HL-60 (cell line): ENCODE measurements around the gene LGR6.

Source experiments
- CTCF ChIP-seq: IDR thresholded peaks from one replicate; pipeline ENCODE4 v1.5.1; 2011; ENCODE audit warnings: low read length, control low read depth, inconsistent platforms; ENCODE audit not compliant: insufficient read depth
- POLR2AphosphoS5 ChIP-seq: IDR thresholded peaks from 2 replicates; pipeline ENCODE4 v1.6.1; 2012; ENCODE audit warnings: low read depth
- TF ChIP-seq, protein P1 (sequence below): IDR thresholded peaks from 2 replicates; pipeline ENCODE4 v1.6.1; 2012; ENCODE audit warnings: low read depth; ENCODE audit not compliant: insufficient replicate concordance

DNA sequence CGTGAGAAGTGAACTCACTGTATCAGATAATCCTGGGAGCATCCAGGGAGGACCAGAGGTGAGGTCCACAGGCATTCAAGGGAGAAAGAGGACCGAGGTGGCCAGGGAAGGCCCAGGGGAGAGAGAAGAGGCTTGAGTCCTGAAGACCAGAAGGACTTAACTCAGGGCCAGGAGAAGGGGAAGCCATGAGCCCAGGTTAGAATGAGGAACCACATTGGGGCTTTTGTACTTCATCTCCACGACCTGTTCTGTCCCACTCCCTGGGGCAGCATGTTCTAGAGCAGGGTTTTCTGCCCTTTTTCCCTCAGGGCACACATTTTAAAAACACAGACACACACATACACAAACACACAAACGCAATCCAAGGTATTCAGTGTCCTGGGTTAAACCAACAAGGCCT is 8.4 kb downstream of the LGR6 start:
- TF ChIP-seq CTCF (no peak), POLR2AphosphoS5 (no peak)
- TF ChIP-seq, protein P1, sequence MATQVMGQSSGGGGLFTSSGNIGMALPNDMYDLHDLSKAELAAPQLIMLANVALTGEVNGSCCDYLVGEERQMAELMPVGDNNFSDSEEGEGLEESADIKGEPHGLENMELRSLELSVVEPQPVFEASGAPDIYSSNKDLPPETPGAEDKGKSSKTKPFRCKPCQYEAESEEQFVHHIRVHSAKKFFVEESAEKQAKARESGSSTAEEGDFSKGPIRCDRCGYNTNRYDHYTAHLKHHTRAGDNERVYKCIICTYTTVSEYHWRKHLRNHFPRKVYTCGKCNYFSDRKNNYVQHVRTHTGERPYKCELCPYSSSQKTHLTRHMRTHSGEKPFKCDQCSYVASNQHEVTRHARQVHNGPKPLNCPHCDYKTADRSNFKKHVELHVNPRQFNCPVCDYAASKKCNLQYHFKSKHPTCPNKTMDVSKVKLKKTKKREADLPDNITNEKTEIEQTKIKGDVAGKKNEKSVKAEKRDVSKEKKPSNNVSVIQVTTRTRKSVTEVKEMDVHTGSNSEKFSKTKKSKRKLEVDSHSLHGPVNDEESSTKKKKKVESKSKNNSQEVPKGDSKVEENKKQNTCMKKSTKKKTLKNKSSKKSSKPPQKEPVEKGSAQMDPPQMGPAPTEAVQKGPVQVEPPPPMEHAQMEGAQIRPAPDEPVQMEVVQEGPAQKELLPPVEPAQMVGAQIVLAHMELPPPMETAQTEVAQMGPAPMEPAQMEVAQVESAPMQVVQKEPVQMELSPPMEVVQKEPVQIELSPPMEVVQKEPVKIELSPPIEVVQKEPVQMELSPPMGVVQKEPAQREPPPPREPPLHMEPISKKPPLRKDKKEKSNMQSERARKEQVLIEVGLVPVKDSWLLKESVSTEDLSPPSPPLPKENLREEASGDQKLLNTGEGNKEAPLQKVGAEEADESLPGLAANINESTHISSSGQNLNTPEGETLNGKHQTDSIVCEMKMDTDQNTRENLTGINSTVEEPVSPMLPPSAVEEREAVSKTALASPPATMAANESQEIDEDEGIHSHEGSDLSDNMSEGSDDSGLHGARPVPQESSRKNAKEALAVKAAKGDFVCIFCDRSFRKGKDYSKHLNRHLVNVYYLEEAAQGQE, result no peak
